A549 (cell line): ENCODE measurements around the gene ZKSCAN1. TPM values are rescaled to one million over a fixed set of nuclear protein-coding genes. Genes with fewer than 3 reads are reported as not detected.

Experiments used
- ATAC-seq, 2 experiments: fragments of 200-7000 bp in 1 of 2; fragments of >200 bp in 1 of 2; cut with Nextera tagmentation in 1 of 2; cut with Tn5 transposase in 1 of 2; 3 replicates each; pipeline versions ENCODE4 v1.8.0 to v1.9.1; 2018 to 2020; ENCODE audit warnings: mild to moderate bottlenecking in 1 of 2, moderate library complexity in 1 of 2
- CTCF ChIA-PET: fragments of 300-600 bp; sonication (Branson Sonifier 250); formaldehyde crosslinking; extraction: SDS; loops from one replicate; lab custom pipeline; 2021; ENCODE audit warnings: antibody characterized with exemption, inconsistent platforms; lab: Yijun Ruan, JAX
- POLR2A ChIA-PET: fragments of 350-600 bp; formaldehyde crosslinking; extraction: SDS; loops from one replicate; lab custom pipeline; 2021; ENCODE audit warnings: antibody characterized with exemption, inconsistent platforms; lab: Yijun Ruan, JAX
- DNase-seq, 2 experiments: peaks; one replicate each; pipeline versions ENCODE4 v3.0.0 to v3.0.0-alpha.2; 2011 to 2016; ENCODE audit warnings: low read depth in 1 of 2, low spot score in 1 of 2
- FAIRE-seq: peaks from 2 replicates; lab custom pipeline; 2011; peaks lifted over from hg19 to GRCh38; lab: Jason Lieb, UNC
- H3K27ac ChIP-seq, 2 experiments: fragments of >200 bp; sonication (Bioruptor Twin); formaldehyde crosslinking; 3 replicates each; pipeline ENCODE4 v1.5.1; 2016 to 2017
- H3K4me1 ChIP-seq: fragments of >200 bp; sonication (Bioruptor Twin); formaldehyde crosslinking; 3 replicates; pipeline ENCODE4 v1.6.1; 2016
- H3K4me2 ChIP-seq: fragments of >200 bp; sonication (Bioruptor Twin); formaldehyde crosslinking; 3 replicates; pipeline ENCODE4 v1.6.1; 2016
- H3K4me3 ChIP-seq: fragments of >200 bp; sonication (Bioruptor Twin); formaldehyde crosslinking; 3 replicates; pipeline ENCODE4 v1.5.1; 2016
- H3K9me3 ChIP-seq: fragments of >200 bp; sonication (Bioruptor Twin); formaldehyde crosslinking; 3 replicates; pipeline ENCODE4 v1.6.1; 2016
- BCL3 ChIP-seq: fragments of >200 bp; sonication (Bioruptor Twin); formaldehyde crosslinking; IDR thresholded peaks from 3 replicates; pipeline ENCODE4 v1.6.1; 2016
- CBX8 ChIP-seq: fragments of 200-600 bp; sonication (generic); IDR thresholded peaks from 2 replicates; pipeline ENCODE4 v1.6.1; 2016
- CHD2 ChIP-seq: fragments of 150-350 bp; IDR thresholded peaks from 2 replicates; pipeline ENCODE4 v1.6.1; 2014; ENCODE audit warnings: low read length; ENCODE audit not compliant: partially characterized antibody
- CTCF ChIP-seq: fragments of >200 bp; sonication (Bioruptor Twin); formaldehyde crosslinking; IDR thresholded peaks from 3 replicates; pipeline ENCODE4 v1.5.1; 2016
- ELK1 ChIP-seq: fragments of 150-350 bp; IDR thresholded peaks from 2 replicates; pipeline ENCODE4 v1.6.1; 2014; ENCODE audit warnings: low read depth, mild to moderate bottlenecking, low read length
- EP300 ChIP-seq, 2 experiments: fragments of >200 bp; sonication (Bioruptor Twin); formaldehyde crosslinking; IDR thresholded peaks; 2 replicates in 1 of 2; 3 replicates in 1 of 2; pipeline ENCODE4 v1.6.1; 2016 to 2017
- FOSB ChIP-seq: fragments of 250-450 bp; sonication (Bioruptor Pico); IDR thresholded peaks from 2 replicates; pipeline ENCODE4 v1.5.0; 2020; ENCODE audit warnings: mild to moderate bottlenecking, moderate library complexity
- HDAC2 ChIP-seq: fragments of 200-600 bp; sonication (generic); IDR thresholded peaks from 2 replicates; pipeline ENCODE4 v1.6.1; 2016
- HMGXB4 ChIP-seq: fragments of 250-450 bp; sonication (Bioruptor Pico); IDR thresholded peaks from 2 replicates; pipeline ENCODE4 v1.5.0; 2021; ENCODE audit warnings: mild to moderate bottlenecking, moderate library complexity, borderline replicate concordance
- KDM1A ChIP-seq: fragments of 200-600 bp; sonication (generic); IDR thresholded peaks from 2 replicates; pipeline ENCODE4 v1.6.1; 2016; ENCODE audit warnings: low read depth, mild to moderate bottlenecking
- RNF2 ChIP-seq: fragments of 200-600 bp; sonication (generic); IDR thresholded peaks from 2 replicates; pipeline ENCODE4 v1.6.1; 2016; ENCODE audit warnings: low read depth, mild to moderate bottlenecking, antibody characterized with exemption, moderate library complexity, borderline replicate concordance
- SMC3 ChIP-seq: fragments of >200 bp; sonication (Bioruptor Twin); formaldehyde crosslinking; IDR thresholded peaks from 3 replicates; pipeline ENCODE4 v1.6.1; 2018; ENCODE audit warnings: inconsistent platforms
- ZNF302 ChIP-seq: fragments of 250-450 bp; sonication (Bioruptor Pico); IDR thresholded peaks from 2 replicates; pipeline ENCODE4 v1.9.0; 2021; ENCODE audit warnings: inconsistent platforms, mild to moderate bottlenecking, moderate library complexity
- WGBS: methylation state at CpG from one replicate; pipeline ENCODE4 v1.1.6; 2017; ENCODE audit errors: missing lambda C conversion rate; 5-methylcytosine and 5-hydroxymethylcytosine counted together
- polyA plus RNA-seq, 4 experiments: library from polyadenylated mRNA; depleted of rRNA in 3 of 4; stranded (reverse); fragments of >200 nt; fragmentation: RNase III in 1 of 4; extraction: RNeasy Plus Mini Kit Qiagen cat#74134 plus additional on column Dnase treatment in 1 of 4; gene quantifications; 2 replicates in 3 of 4; 3 replicates in 1 of 4; pipeline ENCODE4 v1.2.3, GENCODE V29; 2011 to 2017

The ZKSCAN1 gene
- polyA plus RNA-seq, 2 of the 4 experiments (the other 2 are of a cell fraction): 11.4 to 23.9 TPM

- TF ChIP-seq SMC3 (no peak), RNF2 (no peak), CTCF (no peak), CBX8 (no peak), ELK1 (no peak)
- TF ChIP-seq, all 56 proteins: peak for 0
These were observed 2.1 kb upstream of the ZKSCAN1 start (continued) for GRCh38 chr7:100013328-100013676.

- Histone ChIP-seq H3K4me3 (peak overlapping the region; percentile 99), H3K9me3 (no peaks in the 10 kb centered on the region), H3K27ac (peak overlapping the region; percentile 98 to 99), H3K4me2 (peak overlapping the region; percentile 100), H3K4me1 (peaks cover 16% of the 10 kb centered on the region)
- no peak for FAIRE-seq
- ChIA-PET CTCF (interaction anchor here (0.6 to 21.2 kb wide), 5 partner anchors 9 to 117 kb away, joined by 3 to 155 read pairs (median 4); no protein-coding TSS in a partner anchor), POLR2A (interaction anchor here (0.6 to 0.9 kb wide), 4 partner anchors 30 to 458 kb away, joined by 3 to 4 read pairs (median 3); partner anchors contain the start of genes MBLAC1, ZNF655 and ZSCAN21)
- no peak for DNase-seq
- ATAC-seq: peak in 1 of 2 experiments; percentile 10; a peak in 1 of 6 replicates
- peak; percentile 71; the same call in 1 of the 2 replicates for TF ChIP-seq FOSB
- TF ChIP-seq HMGXB4 (CRISPR knock-in tag): no peak
- WGBS: 26% methylated on average over 11 of the region's 11 CpGs
These were observed 962 bp downstream of the ZKSCAN1 start for GRCh38 chr7:100016215-100016901.

GRCh38 chr7:100017300-100017699, 1.9 kb downstream of the ZKSCAN1 start:
- ChIA-PET POLR2A (no interaction called here), CTCF (interaction anchor here (0.8 to 21.2 kb wide), 3 partner anchors 25 to 104 kb away, joined by 3 to 155 read pairs (median 4); no protein-coding TSS in a partner anchor)
- 51% methylated on average over 11 of the region's 11 CpGs for WGBS
- TF ChIP-seq HMGXB4 (CRISPR knock-in tag): no peak
- Histone ChIP-seq H3K27ac (peak overlapping the region in 1 of 2 experiments; percentile 27; a peak in 2 of 6 replicates), H3K4me1 (peaks cover 16% of the 10 kb centered on the region), H3K4me2 (peak overlapping the region; percentile 100), H3K9me3 (no peaks in the 10 kb centered on the region), H3K4me3 (peak overlapping the region; percentile 99; the same call in 1 of the 3 replicates)
- DNase-seq (no peak), ATAC-seq (no peak), FAIRE-seq (no peak)

- ATAC-seq (no peak), DNase-seq (no peak), FAIRE-seq (no peak)
- TF ChIP-seq EP300 (IDR thresholded peaks at IDR 0.05): no peak
- peak; percentile 75; the same call in 1 of the 2 replicates for TF ChIP-seq KDM1A
- no peak for TF ChIP-seq BCL3
- no peak for TF ChIP-seq ZNF302 (CRISPR knock-in tag)
- no peak for TF ChIP-seq CHD2
- TF ChIP-seq HDAC2: peak; percentile 77; the same call in 1 of the 2 replicates
- Histone ChIP-seq H3K4me1 (peaks cover 16% of the 10 kb centered on the region), H3K9me3 (no peaks in the 10 kb centered on the region), H3K4me2 (peak overlapping the region; percentile 100), H3K27ac (no peak overlapping the region), H3K4me3 (no peak overlapping the region)
- 94% methylated on average over 5 of the region's 5 CpGs for WGBS
- CTCF ChIA-PET: interaction anchor here (0.8 to 21.2 kb wide), 3 partner anchors 25 to 105 kb away, joined by 3 to 155 read pairs (median 4); no protein-coding TSS in a partner anchor
- POLR2A ChIA-PET: no interaction called here
These were observed 2.5 kb downstream of the ZKSCAN1 start for GRCh38 chr7:100017875-100018274.
